ENCODE data around the gene SLC41A2. TPM values are rescaled to one million over a fixed set of nuclear protein-coding genes. Genes with fewer than 3 reads are reported as not detected.

Gene SLC41A2
- total and polyA plus RNA-seq, 2 of the 13 experiments (the other 11 are each of a cell fraction or from before 2014, with no cell fraction given): 2.3 to 12.8 TPM

DNA sequence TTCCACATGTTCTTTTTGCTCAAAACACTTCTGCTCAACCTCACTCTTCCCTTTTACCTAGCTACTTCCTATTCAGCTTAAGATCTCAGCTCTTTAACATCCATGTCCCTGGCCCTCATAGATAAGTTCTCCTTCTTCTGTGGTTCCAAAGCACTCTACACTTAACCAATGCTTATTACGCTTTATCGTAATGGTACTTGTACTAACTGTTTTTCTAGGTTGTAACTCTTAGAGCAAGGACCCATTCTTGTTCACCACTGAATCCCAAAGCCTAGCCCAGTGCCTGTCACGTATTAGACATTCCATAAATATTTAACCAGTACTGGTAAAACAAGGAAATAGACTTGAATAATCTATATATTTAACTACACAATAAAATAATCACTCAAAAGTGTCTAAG, 5.3 kb downstream of the SLC41A2 start:
- H3K79me2 ChIP-seq (ENCODE audit: insufficient read depth, low read length): no peaks in the 10 kb centered on the region
- no TSS peak for BruUV-seq (replicated peaks)
- peaks cover 26% of the 10 kb centered on the region for H3K4me1 ChIP-seq (ENCODE audit: insufficient read depth, low read length)
- H4K20me1 ChIP-seq (ENCODE audit: insufficient read depth, low read length): no peaks in the 10 kb centered on the region
- in situ Hi-C loops (cut with HindIII; ENCODE audit: extremely low pct_ligation_motif_present, low pct_unique_long_range_greater_than_20kb): no loop called here
- DNase-seq (ENCODE audit: low spot score) (no peak), FAIRE-seq (no peak), ATAC-seq (no peak)
- H3K9ac ChIP-seq (ENCODE audit: insufficient read depth, low read depth, low read length): no peak overlapping the region
- 89% methylated on average over 3 of the region's 3 CpGs for WGBS (ENCODE audit: low lambda C conversion rate)
- intact Hi-C loops (cut with micrococcal nuclease; ENCODE audit: unreplicated experiment): no loop called here
- no peaks in the 10 kb centered on the region for H3K27me3 ChIP-seq (ENCODE audit: control insufficient read depth in 1 of 2, insufficient read depth in 2 of 2, low read length in 2 of 2)
- no peaks in the 10 kb centered on the region for H3K36me3 ChIP-seq (replicated peaks in 1 of 2; ENCODE audit: control insufficient read depth in 1 of 2, insufficient read depth in 2 of 2, low read length in 2 of 2)
- no peak overlapping the region for H3K4me2 ChIP-seq (ENCODE audit: low read depth, low read length)
- POLR2A ChIA-PET: no interaction called here
- CTCF ChIA-PET (ENCODE audit: low intra/inter-chr PET ratio, low total read pairs): no interaction called here
- no peaks in the 10 kb centered on the region for H3K9me3 ChIP-seq (ENCODE audit: low read length)
- no peak overlapping the region for H3K4me3 ChIP-seq (replicated peaks in 1 of 3; ENCODE audit: insufficient read depth in 1 of 3, low read depth in 2 of 3, low read length in 3 of 3)
- H2AFZ ChIP-seq (ENCODE audit: low read length): no peak overlapping the region
- TF ChIP-seq, protein P1, sequence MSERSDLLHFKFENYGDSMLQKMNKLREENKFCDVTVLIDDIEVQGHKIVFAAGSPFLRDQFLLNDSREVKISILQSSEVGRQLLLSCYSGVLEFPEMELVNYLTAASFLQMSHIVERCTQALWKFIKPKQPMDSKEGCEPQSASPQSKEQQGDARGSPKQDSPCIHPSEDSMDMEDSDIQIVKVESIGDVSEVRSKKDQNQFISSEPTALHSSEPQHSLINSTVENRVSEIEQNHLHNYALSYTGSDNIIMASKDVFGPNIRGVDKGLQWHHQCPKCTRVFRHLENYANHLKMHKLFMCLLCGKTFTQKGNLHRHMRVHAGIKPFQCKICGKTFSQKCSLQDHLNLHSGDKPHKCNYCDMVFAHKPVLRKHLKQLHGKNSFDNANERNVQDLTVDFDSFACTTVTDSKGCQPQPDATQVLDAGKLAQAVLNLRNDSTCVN (CRISPR knock-in tag; IDR thresholded peaks at IDR 0.05; ENCODE audit: borderline replicate concordance): no peak
- TF ChIP-seq ZMAT3 (CRISPR knock-in tag; conservative IDR thresholded peaks at IDR 0.05): no peak
- TF ChIP-seq ZNF274 (CRISPR knock-in tag; IDR thresholded peaks at IDR 0.05): no peak
- no peak for TF ChIP-seq ATAD3A (CRISPR knock-in tag; IDR thresholded peaks at IDR 0.05)
- TF ChIP-seq, protein P2, sequence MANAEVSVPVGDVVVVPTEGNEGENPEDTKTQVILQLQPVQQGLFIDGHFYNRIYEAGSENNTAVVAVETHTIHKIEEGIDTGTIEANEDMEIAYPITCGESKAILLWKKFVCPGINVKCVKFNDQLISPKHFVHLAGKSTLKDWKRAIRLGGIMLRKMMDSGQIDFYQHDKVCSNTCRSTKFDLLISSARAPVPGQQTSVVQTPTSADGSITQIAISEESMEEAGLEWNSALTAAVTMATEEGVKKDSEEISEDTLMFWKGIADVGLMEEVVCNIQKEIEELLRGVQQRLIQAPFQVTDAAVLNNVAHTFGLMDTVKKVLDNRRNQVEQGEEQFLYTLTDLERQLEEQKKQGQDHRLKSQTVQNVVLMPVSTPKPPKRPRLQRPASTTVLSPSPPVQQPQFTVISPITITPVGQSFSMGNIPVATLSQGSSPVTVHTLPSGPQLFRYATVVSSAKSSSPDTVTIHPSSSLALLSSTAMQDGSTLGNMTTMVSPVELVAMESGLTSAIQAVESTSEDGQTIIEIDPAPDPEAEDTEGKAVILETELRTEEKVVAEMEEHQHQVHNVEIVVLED (CRISPR knock-in tag; IDR thresholded peaks at IDR 0.05; ENCODE audit: borderline replicate concordance): no peak
- TF ChIP-seq FOXA3 (CRISPR knock-in tag; IDR thresholded peaks at IDR 0.05): no peak
- TF ChIP-seq ZSCAN29 (CRISPR knock-in tag; conservative IDR thresholded peaks at IDR 0.05): no peak
- no peak for TF ChIP-seq PHF21A (CRISPR knock-in tag; IDR thresholded peaks at IDR 0.05)
- TF ChIP-seq ZFP37 (CRISPR knock-in tag; IDR thresholded peaks at IDR 0.05; ENCODE audit: borderline replicate concordance): no peak
- H3K27ac ChIP-seq (ENCODE audit: extremely low read length, insufficient read depth, low read length): no peak overlapping the region

Data from HepG2 (cell line).